ENCODE measurements around the gene AK1. TPM values are rescaled to one million over a fixed set of nuclear protein-coding genes. Genes with fewer than 3 reads are reported as not detected.

Gene AK1
- total RNA-seq, 1 donor from 2014 or later, result 42.6 TPM

DNA sequence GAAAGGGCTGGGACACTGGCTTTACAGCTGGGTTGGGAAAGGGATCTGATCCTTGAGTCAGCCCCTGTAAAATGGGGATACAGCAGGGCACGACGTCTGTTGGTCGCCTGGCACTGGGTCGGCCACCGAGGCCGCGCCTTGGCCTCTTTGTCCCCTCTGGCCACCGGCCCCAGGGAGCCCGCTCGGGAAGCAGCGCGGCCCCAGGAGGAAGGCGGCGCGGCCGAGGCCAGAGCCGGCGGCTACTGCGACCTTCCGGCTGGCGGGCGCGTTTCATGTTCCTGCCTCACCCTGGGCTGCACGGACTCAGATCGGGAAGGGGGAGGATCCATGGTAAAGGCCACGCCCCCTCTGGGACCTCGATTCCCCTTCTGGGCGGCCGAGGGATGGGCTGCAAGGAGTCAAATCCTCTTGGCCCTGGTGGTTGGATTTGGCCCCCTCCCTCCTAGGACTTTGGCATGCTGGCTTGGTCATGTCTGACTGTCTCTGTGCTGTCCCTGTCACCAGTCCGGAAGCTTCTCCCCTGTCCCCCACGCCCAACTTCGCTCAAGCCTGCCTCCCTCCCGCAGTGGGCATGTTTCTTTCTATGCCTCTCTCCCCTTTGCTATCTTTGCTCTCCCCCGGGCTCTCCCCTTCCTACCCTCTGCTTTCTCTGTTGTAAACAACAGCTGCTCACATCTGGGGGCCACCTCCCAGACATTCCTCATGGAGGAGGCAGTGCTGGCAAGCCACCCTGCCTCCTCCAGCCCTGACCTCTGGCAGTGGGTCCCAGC lies 49.0 kb downstream of the AK1 start:
- DNase-seq (ENCODE audit: low spot score) (peak; percentile 81), ATAC-seq (peak; percentile 76)

DNA sequence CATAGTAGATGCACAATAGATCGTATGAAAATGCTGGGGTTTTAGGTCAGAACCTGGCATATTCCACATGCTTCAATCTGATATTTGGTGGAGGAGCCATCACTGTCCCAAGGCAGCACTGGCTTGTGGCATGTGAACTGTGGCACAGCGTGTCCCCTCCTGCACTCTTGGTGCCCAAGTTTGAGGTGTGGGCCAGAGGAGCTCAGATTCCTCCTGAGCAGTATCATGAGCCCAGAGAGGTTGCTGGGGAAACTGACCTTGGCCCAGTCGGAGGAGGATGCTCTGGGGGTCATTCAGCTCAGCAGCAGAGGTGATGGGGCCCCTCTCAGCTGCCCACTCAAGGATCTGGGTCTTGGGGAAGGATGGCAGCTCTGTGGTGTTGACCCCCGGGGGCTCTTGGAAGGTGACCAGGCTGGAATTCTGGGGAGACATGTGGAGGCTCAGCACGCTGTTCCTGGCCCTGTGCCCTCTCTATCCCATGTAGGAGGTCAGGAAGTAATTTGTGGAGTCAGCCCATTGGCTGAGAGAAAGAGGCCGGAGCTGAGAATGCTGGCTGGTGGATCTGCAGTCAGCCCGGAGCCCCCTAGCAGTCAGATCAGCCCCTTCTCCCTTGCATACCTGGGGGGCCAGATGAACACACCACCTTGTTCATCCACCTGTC lies 51.1 kb downstream of the AK1 start:
- ATAC-seq (no peak), DNase-seq (ENCODE audit: low spot score) (no peak)

DNA sequence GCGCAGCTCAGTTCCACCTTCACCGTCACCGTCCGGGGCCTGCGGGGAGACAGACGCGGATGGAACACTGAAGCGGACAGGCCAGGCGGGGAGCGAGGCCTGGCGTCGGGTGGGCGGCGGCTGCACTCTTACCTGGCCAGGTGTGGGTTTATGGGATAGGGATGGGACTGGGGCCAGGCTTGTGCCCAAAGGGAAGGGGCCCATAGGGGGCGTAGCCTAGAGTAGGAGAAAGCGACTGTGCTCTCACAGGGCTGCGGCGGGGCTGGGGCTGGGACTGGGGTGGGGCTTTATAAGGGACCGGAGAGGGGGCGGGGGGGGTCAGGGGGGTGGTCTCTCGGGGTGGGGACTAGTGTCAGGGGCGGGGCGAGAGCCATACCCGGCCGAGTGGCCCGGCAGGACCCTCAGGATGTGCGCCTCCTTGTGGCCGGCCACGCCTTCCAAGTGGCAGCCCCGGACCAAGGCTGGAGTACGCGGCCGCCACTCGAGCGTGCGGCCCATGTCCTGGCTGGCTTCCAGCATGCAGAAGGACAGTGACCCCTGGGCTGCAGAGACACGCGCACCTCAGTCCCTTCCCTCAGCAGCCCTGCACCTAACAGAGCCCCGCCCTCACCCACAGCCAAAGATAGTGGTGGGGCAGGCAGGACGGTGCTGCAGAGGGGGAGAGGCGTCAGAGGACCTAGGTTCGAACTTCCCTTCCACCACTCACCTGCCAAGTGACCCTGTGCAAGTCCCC lies 52.0 kb downstream of the AK1 start:
- peak; percentile 77 for ATAC-seq
- DNase-seq (ENCODE audit: low spot score), result peak; percentile 84

DNA sequence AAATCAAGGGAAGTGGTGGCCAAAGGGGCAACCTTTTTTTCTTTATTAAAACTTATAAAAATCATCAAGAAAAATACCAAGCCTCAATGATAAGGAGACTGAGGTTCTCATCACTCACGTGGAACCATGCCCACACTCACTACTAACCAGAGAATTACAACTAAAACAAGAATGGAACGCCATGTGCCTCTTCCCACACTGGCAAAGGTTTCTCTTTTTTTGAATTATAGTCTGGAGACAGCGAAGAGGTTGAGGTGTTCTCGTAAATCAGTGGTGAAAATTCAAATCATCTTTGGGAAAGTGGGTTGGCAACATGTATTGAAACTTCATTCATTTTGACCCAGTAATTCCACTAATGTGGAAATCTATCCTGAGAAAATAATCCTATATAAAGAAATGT lies 55.4 kb downstream of the AK1 start:
- ATAC-seq, result no peak
- DNase-seq (ENCODE audit: low spot score), result no peak

DNA sequence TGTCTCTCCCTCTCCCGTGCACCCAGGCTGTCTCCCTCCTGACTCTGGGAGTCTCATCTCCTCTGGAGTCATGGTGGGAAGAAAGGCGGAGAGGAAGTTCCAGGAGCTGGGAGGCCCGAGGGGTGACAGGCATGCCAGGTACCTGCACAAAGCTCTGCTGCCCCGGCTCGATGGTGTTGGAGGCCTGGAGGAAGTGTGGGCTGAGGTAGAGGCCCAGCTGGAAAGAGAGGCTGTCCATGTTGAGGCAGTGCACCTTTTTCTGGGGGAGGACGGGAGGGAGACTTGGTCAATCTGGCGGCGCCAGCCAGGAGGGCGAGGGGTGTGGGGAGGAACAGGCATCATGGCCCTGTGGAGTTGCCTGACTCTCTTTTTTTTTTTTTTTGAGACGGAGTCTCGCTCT lies 58.9 kb downstream of the AK1 start:
- DNase-seq (ENCODE audit: low spot score) (no peak), ATAC-seq (no peak)

DNA sequence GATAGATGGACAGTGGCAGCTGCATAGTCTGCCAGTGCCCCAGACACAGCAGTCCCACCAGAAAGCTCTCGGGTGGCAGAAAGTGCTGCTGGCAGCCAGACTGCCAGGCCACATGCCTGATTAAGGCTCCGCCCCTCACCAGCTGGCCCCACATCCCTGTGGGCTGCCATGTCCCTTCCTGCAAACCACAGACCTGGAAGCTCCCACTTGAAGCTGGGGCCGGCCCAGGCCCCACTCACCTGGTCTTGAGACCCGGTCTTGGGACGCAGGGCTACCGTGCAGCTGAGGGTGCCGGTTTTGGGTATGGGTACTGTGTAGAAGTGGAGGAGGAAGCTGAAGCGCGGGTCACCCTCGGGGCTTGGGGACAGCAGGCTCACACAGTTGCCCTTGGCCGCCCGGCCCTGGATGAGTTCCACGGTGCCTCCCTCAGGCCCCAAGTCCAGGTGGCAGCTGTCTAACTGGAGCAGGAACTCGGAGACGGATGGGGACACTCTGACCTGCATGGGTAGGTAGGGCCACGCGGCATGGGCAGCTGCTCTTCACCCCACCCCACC lies 59.5 kb downstream of the AK1 start:
- DNase-seq (ENCODE audit: low spot score), result no peak

DNA sequence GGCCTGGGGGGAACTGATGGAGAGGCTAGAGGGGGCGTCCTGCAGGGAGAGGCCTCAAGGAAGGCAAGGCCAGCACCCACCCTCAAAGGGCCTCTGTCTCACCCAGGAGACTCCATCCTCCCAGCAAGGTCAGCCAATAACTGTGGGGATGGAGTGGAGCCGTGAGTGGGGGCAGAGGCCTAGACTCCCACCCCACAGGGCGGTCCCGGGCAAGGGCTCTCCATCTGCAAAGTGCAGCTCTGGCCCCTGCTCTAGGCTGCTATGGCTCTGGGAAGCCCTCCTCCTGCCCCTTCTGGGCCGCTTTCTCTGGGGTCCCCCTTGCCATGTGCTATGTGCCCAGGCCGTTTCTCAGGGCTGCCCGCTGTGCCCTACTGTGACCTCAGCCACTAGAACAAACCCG lies 60.7 kb downstream of the AK1 start:
- ATAC-seq (peak; percentile 1), DNase-seq (ENCODE audit: low spot score) (no peak)

More for the DNA sequence above, 59.5 kb downstream of the AK1 start:
- ATAC-seq, result peak; percentile 37

Other genes starting within 250 kb of the AK1 start
- gene CFAP157, start 170.7 kb downstream of the AK1 start, total RNA-seq, result not detected
- 10.8 TPM for gene PTRH1, start 162.0 kb downstream of the AK1 start, total RNA-seq
- gene TTC16, start 161.6 kb downstream of the AK1 start, total RNA-seq, result not detected
- 7.4 TPM for gene TOR2A, start 142.4 kb downstream of the AK1 start, total RNA-seq
- gene SH2D3C, start 99.0 kb downstream of the AK1 start, total RNA-seq, result 3.4 TPM
- 55.5 TPM for gene CDK9, start 91.6 kb downstream of the AK1 start, total RNA-seq
- 82.9 TPM for gene FPGS, start 74.8 kb downstream of the AK1 start, total RNA-seq
- gene ENG, start 23.0 kb downstream of the AK1 start, total RNA-seq, result 34.1 TPM
- gene ST6GALNAC6, start 21.9 kb upstream of the AK1 start, total RNA-seq, result 35.2 TPM
- 5.9 TPM for gene ST6GALNAC4, start 39.4 kb upstream of the AK1 start, total RNA-seq
- gene PIP5KL1, start 53.1 kb upstream of the AK1 start, total RNA-seq, result 0.40 TPM
- 12.4 TPM for gene DPM2, start 60.2 kb upstream of the AK1 start, total RNA-seq
- 42.5 TPM for gene EEIG1, start 103.3 kb upstream of the AK1 start, total RNA-seq
- gene NAIF1, start 189.6 kb upstream of the AK1 start, total RNA-seq, result 6.3 TPM
- gene SLC25A25, start 190.6 kb upstream of the AK1 start, total RNA-seq, result 76.9 TPM

All from left lobe of liver (tissue), 2 donors.